ENCODE measurements around the gene ABO.
"Not testable (repeated sequence)": the region's sequence is repeated elsewhere in the genome, so short reads cannot be mapped to it uniquely, and the experiment has no call there.

The ABO gene

GRCh38 chr9:133207540-133208170 is 67.3 kb downstream of the ABO start (continued):
- TF ChIP-seq ZNF366 (tag by site-specific recombination; conservative IDR thresholded peaks at IDR 0.05) (no peak), ZNF24 (tag by site-specific recombination; IDR thresholded peaks at IDR 0.05) (no peak), ZNF600 (tag by site-specific recombination; IDR thresholded peaks at IDR 0.05) (peak; percentile 39; the same call in 1 of the 2 replicates), ELK4 (IDR thresholded peaks at IDR 0.05; ENCODE audit: borderline replicate concordance, low read depth, low read length) (no peak)

GRCh38 chr9:133207021-133207531 is 67.9 kb downstream of the ABO start:
- POLR2A ChIA-PET = no interaction called here
- Histone ChIP-seq H3K4me3 (ENCODE audit: low read depth, low read length) (no peak overlapping the region), H3K9me3 (ENCODE audit: control insufficient read depth, insufficient read depth, low read depth, low read length) (no peaks in the 10 kb centered on the region), H3K27ac (ENCODE audit: extremely low read depth, low read depth, low read length) (no peak overlapping the region), H3K36me3 (ENCODE audit: control insufficient read depth in 2 of 2, insufficient read depth in 1 of 2, low read length in 2 of 2) (no peaks in the 10 kb centered on the region), H3K4me1 (ENCODE audit: control insufficient read depth, insufficient read depth, low read length) (no peaks in the 10 kb centered on the region)
- CTCF ChIA-PET = interaction anchor here (0.6 to 1.4 kb wide), 3 partner anchors 21 to 452 kb away, joined by 3 to 8 read pairs (median 4); no protein-coding TSS in a partner anchor
- TF ChIP-seq ZBTB21 (tag by site-specific recombination; IDR thresholded peaks at IDR 0.05) (no peak), HOXA7 (CRISPR knock-in tag; IDR thresholded peaks at IDR 0.05; ENCODE audit: borderline replicate concordance) (no peak), ZNF2 (tag by site-specific recombination; IDR thresholded peaks at IDR 0.05) (no peak)

- H3K36me3 ChIP-seq (ENCODE audit: control insufficient read depth in 2 of 2, insufficient read depth in 1 of 2, low read length in 2 of 2) = no peaks in the 10 kb centered on the region
- no peak for TF ChIP-seq ZBTB49 (tag by site-specific recombination; IDR thresholded peaks at IDR 0.05; ENCODE audit: low read depth)
- no peak for TF ChIP-seq ZNF658 (tag by site-specific recombination; IDR thresholded peaks at IDR 0.05)
- TF ChIP-seq WT1 (tag by site-specific recombination; IDR thresholded peaks at IDR 0.05) = no peak
- TF ChIP-seq ZNF157 (tag by site-specific recombination; IDR thresholded peaks at IDR 0.05) = no peak
- TF ChIP-seq ZFHX2 (tag by site-specific recombination; conservative IDR thresholded peaks at IDR 0.05) = no peak
- no peak for TF ChIP-seq GFI1B (tag by site-specific recombination; IDR thresholded peaks at IDR 0.05)
- TF ChIP-seq ZBTB48 (tag by site-specific recombination; IDR thresholded peaks at IDR 0.05) = no peak
- TF ChIP-seq ZNF530 (tag by site-specific recombination; IDR thresholded peaks at IDR 0.05; ENCODE audit: low read depth) = no peak
- TF ChIP-seq ZNF391 (tag by site-specific recombination; IDR thresholded peaks at IDR 0.05; ENCODE audit: borderline replicate concordance, low read depth) = no peak
- no peak for TF ChIP-seq GLI4 (tag by site-specific recombination; IDR thresholded peaks at IDR 0.05)
- no peak for TF ChIP-seq ZNF350 (tag by site-specific recombination; IDR thresholded peaks at IDR 0.05)
- TF ChIP-seq ZNF624 (tag by site-specific recombination; IDR thresholded peaks at IDR 0.05) = no peak
- TF ChIP-seq SP3 (tag by site-specific recombination; IDR thresholded peaks at IDR 0.05) = no peak
- TF ChIP-seq ZNF2 (tag by site-specific recombination; IDR thresholded peaks at IDR 0.05) = no peak
- no peak for TF ChIP-seq ZNF274 (IDR thresholded peaks at IDR 0.05; ENCODE audit: low read length)
- TF ChIP-seq ZNF274 (tag by site-specific recombination; IDR thresholded peaks at IDR 0.05; ENCODE audit: borderline replicate concordance) = no peak
- TF ChIP-seq ZNF23 (tag by site-specific recombination; IDR thresholded peaks at IDR 0.05; ENCODE audit: borderline replicate concordance) = no peak
- no peaks in the 10 kb centered on the region for H3K4me1 ChIP-seq (ENCODE audit: control insufficient read depth, insufficient read depth, low read length)
- H3K4me3 ChIP-seq (ENCODE audit: low read depth, low read length) = no peak overlapping the region
- POLR2A ChIA-PET = no interaction called here
- H3K27ac ChIP-seq (ENCODE audit: extremely low read depth, low read depth, low read length) = no peak overlapping the region
- H3K9me3 ChIP-seq (ENCODE audit: control insufficient read depth, insufficient read depth, low read depth, low read length) = no peaks in the 10 kb centered on the region
- CTCF ChIA-PET = interaction anchor here (1.4 kb wide), 1 partner anchor 20 kb away, joined by 8 read pairs; no protein-coding TSS in a partner anchor
Observed at GRCh38 chr9:133205996-133206931, 68.7 kb downstream of the ABO start.

- H3K27ac ChIP-seq (ENCODE audit: extremely low read depth, low read depth, low read length); H3K4me3 ChIP-seq (ENCODE audit: low read depth, low read length); H3K4me1 ChIP-seq (ENCODE audit: control insufficient read depth, insufficient read depth, low read length); H3K36me3 ChIP-seq (ENCODE audit: control insufficient read depth in 2 of 2, insufficient read depth in 1 of 2, low read length in 2 of 2); POLR2A ChIA-PET; H3K9me3 ChIP-seq (ENCODE audit: control insufficient read depth, insufficient read depth, low read depth, low read length); CTCF ChIA-PET: not testable (repeated sequence)
Observed at GRCh38 chr9:133205481-133205887, 69.5 kb downstream of the ABO start.
